Dermis lymphatic vessel endothelial cell (primary cell): ENCODE data around the gene APBB3. TPM values are rescaled to one million over a fixed set of nuclear protein-coding genes. Genes with fewer than 3 reads are reported as not detected.

Experiments
- total RNA-seq: library from RNA; depleted of rRNA; stranded (reverse); fragments of >200 nt; gene quantifications from 2 replicates; pipeline ENCODE4 v1.2.1, GENCODE V29; 2014

APBB3 gene
- total RNA-seq = 5.1 and 6.2 TPM in 2 replicates

GRCh38 chr5:140564196-140565023 lies at the start of gene APBB3, which contains the start of gene SLC35A4:
APBB3 (minus strand) TSS chr5:140564598; CDS start chr5:140564245, 353 bp downstream.
SLC35A4 (plus strand) TSS chr5:140564828; CDS start chr5:140567170, 2,342 bp downstream.

GRCh38 chr5:140557136-140557805 lies 7.1 kb downstream of the APBB3 start, which contains the start of gene SRA1:
SRA1 (minus strand) TSS chr5:140557473; CDS start chr5:140557452, 21 bp downstream.

GRCh38 chr5:140547508-140548299 lies 16.7 kb downstream of the APBB3 start, which contains the start of gene EIF4EBP3:
EIF4EBP3 (plus strand) TSS chr5:140547662; CDS start chr5:140547738, 76 bp downstream.

Other genes with a start within 250 kb of the APBB3 start
- 10.1 and 39.9 TPM in 2 replicates for gene HBEGF, start 218.0 kb downstream of the APBB3 start, total RNA-seq
- gene SLC4A9, start 204.4 kb downstream of the APBB3 start, total RNA-seq = not detected in 2 replicates
- gene ANKHD1, start 162.8 kb downstream of the APBB3 start, total RNA-seq = 52.8 and 68.4 TPM in 2 replicates
- 1.6 and 2.2 TPM in 2 replicates for gene EIF4EBP3, start 16.9 kb downstream of the APBB3 start, total RNA-seq
- gene SRA1, start 7.1 kb downstream of the APBB3 start, total RNA-seq = 15.0 and 16.5 TPM in 2 replicates
- gene SLC35A4, start 230 bp upstream of the APBB3 start, total RNA-seq = 22.3 and 26.7 TPM in 2 replicates
- 1.3 and 1.6 TPM in 2 replicates for gene CD14, start 68.6 kb upstream of the APBB3 start, total RNA-seq
- 9.8 and 11.7 TPM in 2 replicates for gene TMCO6, start 74.9 kb upstream of the APBB3 start, total RNA-seq
- 53.3 and 90.9 TPM in 2 replicates for gene NDUFA2, start 83.0 kb upstream of the APBB3 start, total RNA-seq
- gene IK, start 83.2 kb upstream of the APBB3 start, total RNA-seq = 64.8 and 75.5 TPM in 2 replicates
- 25.9 and 28.6 TPM in 2 replicates for gene WDR55, start 100.3 kb upstream of the APBB3 start, total RNA-seq
- under 0.01 and 0.09 TPM in 2 replicates for gene DND1, start 109.0 kb upstream of the APBB3 start, total RNA-seq
- 39.4 and 52.8 TPM in 2 replicates for gene HARS1, start 126.8 kb upstream of the APBB3 start, total RNA-seq
- 22.0 and 26.9 TPM in 2 replicates for gene HARS2, start 126.9 kb upstream of the APBB3 start, total RNA-seq
- 41.0 and 58.4 TPM in 2 replicates for gene ZMAT2, start 135.8 kb upstream of the APBB3 start, total RNA-seq
- gene PCDHA1, start 221.5 kb upstream of the APBB3 start, total RNA-seq = under 0.01 and 0.09 TPM in 2 replicates
- under 0.01 TPM in 1 of 2 replicates, not detected in the other for gene PCDHA2, start 230.3 kb upstream of the APBB3 start, total RNA-seq
- 0.11 and 0.17 TPM in 2 replicates for gene PCDHA3, start 236.5 kb upstream of the APBB3 start, total RNA-seq
- under 0.01 and 0.17 TPM in 2 replicates for gene PCDHA4, start 242.5 kb upstream of the APBB3 start, total RNA-seq